ENCODE data around the gene COL8A2.

The COL8A2 gene

DNA sequence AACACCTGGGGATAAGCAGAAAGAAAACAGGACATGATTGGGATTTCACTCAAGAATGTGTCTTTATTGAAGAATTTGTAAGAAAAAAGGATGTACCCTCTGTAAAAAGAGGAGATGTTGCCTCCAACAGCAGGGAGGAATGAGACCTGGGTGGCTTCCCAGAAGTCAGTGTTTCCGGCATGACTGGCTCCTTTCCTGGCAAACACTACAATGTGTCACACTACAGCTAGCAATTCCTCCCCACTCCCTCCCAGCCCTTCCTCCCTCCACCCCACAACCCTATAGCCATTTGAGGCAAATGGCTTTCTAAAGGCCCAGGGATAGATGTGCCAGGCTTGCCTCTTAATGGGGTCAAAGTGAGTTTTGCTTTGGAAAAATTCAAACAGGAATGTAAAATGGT lies 11.5 kb upstream of the COL8A2 start:
- Histone ChIP-seq H3K9me3 (ENCODE audit: insufficient read depth, low read depth, low read length) (no peaks in the 10 kb centered on the region), H2AFZ (ENCODE audit: low read length) (no peak overlapping the region), H3K36me3 (ENCODE audit: insufficient read depth, low read length) (peaks cover 27% of the 10 kb centered on the region; the same call in 1 of the 2 replicates), H3K79me2 (ENCODE audit: insufficient read depth, low read length) (peaks cover 4% of the 10 kb centered on the region; the same call in 1 of the 2 replicates), H3F3A (ENCODE audit: low read depth) (no peaks in the 10 kb centered on the region), H3K9ac (ENCODE audit: low read depth, low read length, poor library complexity, severe bottlenecking) (no peak overlapping the region), H3K4me3 (ENCODE audit: low read length, poor library complexity, severe bottlenecking) (no peak overlapping the region), H4K20me1 (ENCODE audit: insufficient read depth, low read length, poor library complexity, severe bottlenecking) (no peaks in the 10 kb centered on the region), H3K4me2 (ENCODE audit: low read depth, low read length, poor library complexity, severe bottlenecking) (no peak overlapping the region), H3K4me1 (ENCODE audit: insufficient read depth, low read length, poor library complexity, severe bottlenecking) (no peaks in the 10 kb centered on the region), H3K9me2 (replicated peaks; ENCODE audit: low read depth, low read length) (no peaks in the 10 kb centered on the region), H3K27me3 (ENCODE audit: insufficient read depth, low read length, poor library complexity, severe bottlenecking) (no peaks in the 10 kb centered on the region)
- TF ChIP-seq EZH2phosphoT487 (IDR thresholded peaks at IDR 0.05; ENCODE audit: borderline replicate concordance): no peak
- no peak for TF ChIP-seq CTCF (conservative IDR thresholded peaks at IDR 0.05; ENCODE audit: low read length)

DNA sequence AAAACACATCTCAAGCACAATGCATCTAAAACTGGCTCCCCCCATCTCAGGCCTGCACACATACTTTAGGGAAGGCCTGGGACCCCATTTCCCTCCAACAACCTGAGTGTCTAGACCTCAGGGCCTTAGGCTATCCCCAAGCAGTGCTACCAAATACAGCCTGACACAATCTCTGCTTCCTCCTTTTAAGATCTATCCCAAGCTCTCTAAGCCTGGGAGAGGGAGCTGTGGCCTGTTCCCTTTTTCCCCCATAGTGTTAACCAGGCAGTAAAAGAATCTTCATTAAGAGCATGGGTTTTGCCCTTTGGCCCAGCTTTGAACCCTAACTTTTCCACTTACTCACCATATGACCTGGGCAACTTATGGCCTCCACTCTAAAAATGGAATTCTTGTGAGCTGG lies 10.8 kb upstream of the COL8A2 start:
- Histone ChIP-seq H3K4me3 (ENCODE audit: low read length, poor library complexity, severe bottlenecking) (no peak overlapping the region), H2AFZ (ENCODE audit: low read length) (no peak overlapping the region), H3K4me1 (ENCODE audit: insufficient read depth, low read length, poor library complexity, severe bottlenecking) (no peaks in the 10 kb centered on the region), H4K20me1 (ENCODE audit: insufficient read depth, low read length, poor library complexity, severe bottlenecking) (no peaks in the 10 kb centered on the region), H3K4me2 (ENCODE audit: low read depth, low read length, poor library complexity, severe bottlenecking) (no peak overlapping the region), H3K9me3 (ENCODE audit: insufficient read depth, low read depth, low read length) (no peaks in the 10 kb centered on the region), H3K27me3 (ENCODE audit: insufficient read depth, low read length, poor library complexity, severe bottlenecking) (no peaks in the 10 kb centered on the region), H3K9ac (ENCODE audit: low read depth, low read length, poor library complexity, severe bottlenecking) (no peak overlapping the region), H3K79me2 (ENCODE audit: insufficient read depth, low read length) (no peaks in the 10 kb centered on the region), H3K36me3 (ENCODE audit: insufficient read depth, low read length) (peaks cover 27% of the 10 kb centered on the region; the same call in 1 of the 2 replicates), H3F3A (ENCODE audit: low read depth) (no peaks in the 10 kb centered on the region), H3K9me2 (replicated peaks; ENCODE audit: low read depth, low read length) (no peaks in the 10 kb centered on the region)
- no peak for TF ChIP-seq CTCF (conservative IDR thresholded peaks at IDR 0.05; ENCODE audit: low read length)
- TF ChIP-seq EZH2phosphoT487 (IDR thresholded peaks at IDR 0.05; ENCODE audit: borderline replicate concordance): no peak

DNA sequence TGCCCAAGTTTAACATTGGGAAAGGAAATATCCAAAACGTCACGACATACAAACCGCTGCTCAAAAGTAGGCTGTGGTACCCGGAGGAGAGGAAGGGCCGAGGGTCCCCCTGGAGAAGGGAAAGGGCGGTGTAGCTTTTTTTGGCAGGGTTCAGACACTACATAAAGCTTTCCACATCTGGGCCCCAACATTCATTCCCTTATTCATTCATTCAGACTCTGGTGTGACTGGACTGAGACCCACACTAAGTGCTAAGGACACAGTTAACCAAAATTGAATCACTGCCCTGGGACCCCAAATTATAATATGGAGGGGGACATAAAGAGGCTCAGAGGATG lies 10.3 kb upstream of the COL8A2 start:
- H3K4me2 ChIP-seq (ENCODE audit: low read depth, low read length, poor library complexity, severe bottlenecking): no peak overlapping the region
- no peak overlapping the region for H2AFZ ChIP-seq (ENCODE audit: low read length)
- H3K79me2 ChIP-seq (ENCODE audit: insufficient read depth, low read length): no peaks in the 10 kb centered on the region
- no peaks in the 10 kb centered on the region for H3F3A ChIP-seq (ENCODE audit: low read depth)
- H4K20me1 ChIP-seq (ENCODE audit: insufficient read depth, low read length, poor library complexity, severe bottlenecking): no peaks in the 10 kb centered on the region
- H3K9me2 ChIP-seq (replicated peaks; ENCODE audit: low read depth, low read length): no peaks in the 10 kb centered on the region
- no peaks in the 10 kb centered on the region for H3K27me3 ChIP-seq (ENCODE audit: insufficient read depth, low read length, poor library complexity, severe bottlenecking)
- TF ChIP-seq EZH2phosphoT487 (IDR thresholded peaks at IDR 0.05; ENCODE audit: borderline replicate concordance): no peak
- TF ChIP-seq CTCF (conservative IDR thresholded peaks at IDR 0.05; ENCODE audit: low read length): no peak
- H3K9me3 ChIP-seq (ENCODE audit: insufficient read depth, low read depth, low read length): no peaks in the 10 kb centered on the region
- H3K36me3 ChIP-seq (ENCODE audit: insufficient read depth, low read length): peaks cover 27% of the 10 kb centered on the region; the same call in 1 of the 2 replicates
- H3K4me1 ChIP-seq (ENCODE audit: insufficient read depth, low read length, poor library complexity, severe bottlenecking): no peaks in the 10 kb centered on the region
- no peak overlapping the region for H3K9ac ChIP-seq (ENCODE audit: low read depth, low read length, poor library complexity, severe bottlenecking)
- H3K4me3 ChIP-seq (ENCODE audit: low read length, poor library complexity, severe bottlenecking): no peak overlapping the region
